ENCODE results near the gene MET. TPM values are rescaled to one million over a fixed set of nuclear protein-coding genes. Genes with fewer than 3 reads are reported as not detected.
A peak's percentile ranks its signal among the peaks of the same experiment; 100 is the strongest.

MET gene
- total and polyA plus RNA-seq, 2 of the 8 experiments (the other 6 are each of a cell fraction or from before 2014, with no cell fraction given): 3.5 to 12.9 TPM

DNA sequence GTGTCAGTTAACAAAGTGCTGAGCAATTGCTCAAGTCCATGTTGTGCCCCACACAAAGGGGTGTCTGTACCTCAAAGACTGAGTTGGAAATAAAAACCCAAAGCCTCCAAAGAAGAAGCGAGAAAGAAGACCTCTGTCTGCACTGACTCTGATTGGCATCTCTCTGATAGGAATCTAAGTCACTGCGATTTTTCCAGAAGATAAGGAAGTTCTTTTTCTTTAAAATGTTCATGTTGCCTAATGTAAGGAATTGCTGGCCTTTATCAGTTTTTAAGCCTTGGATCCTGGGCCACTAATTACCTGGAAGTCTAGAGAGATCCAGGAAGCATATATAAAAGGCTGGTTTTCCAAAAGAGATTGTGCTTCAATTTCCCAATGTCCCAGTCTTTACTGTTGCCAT is 24.1 kb upstream of the MET start:
- Histone ChIP-seq H3K23ac (ENCODE audit: insufficient read length) (no peak overlapping the region), H4K91ac (replicated peaks; ENCODE audit: insufficient read length, low read length) (no peak overlapping the region), H2BK20ac (ENCODE audit: low read length) (no peak overlapping the region), H3K79me2 (ENCODE audit: control insufficient read depth in 1 of 2, insufficient read depth in 2 of 2, low read length in 2 of 2) (no peaks in the 10 kb centered on the region), H2AK5ac (ENCODE audit: low read depth, low read length) (no peak overlapping the region), H3K27ac (ENCODE audit: low read depth, low read length) (no peak overlapping the region), H4K8ac (ENCODE audit: extremely low read depth, insufficient read depth, low read length) (no peak overlapping the region), H3K9me3 (ENCODE audit: insufficient read depth in 2 of 2, low read depth in 1 of 2, low read length in 1 of 2) (no peaks in the 10 kb centered on the region), H2BK12ac (ENCODE audit: low read depth, low read length) (no peak overlapping the region), H3K4me2 (ENCODE audit: insufficient read depth in 1 of 2, low read depth in 2 of 2, low read length in 2 of 2) (no peak overlapping the region), H3K4me1 (replicated peaks in 1 of 4; ENCODE audit: control insufficient read depth in 3 of 4, insufficient read depth in 4 of 4, low read length in 3 of 4) (no peaks in the 10 kb centered on the region), H2BK120ac (replicated peaks; ENCODE audit: low read depth, low read length) (no peak overlapping the region), H3K14ac (ENCODE audit: insufficient read length) (no peak overlapping the region), H2BK5ac (ENCODE audit: low read depth, low read length) (no peak overlapping the region), H3K23me2 (ENCODE audit: low read depth, low read length) (no peaks in the 10 kb centered on the region), H3K9ac (replicated peaks in 1 of 4; ENCODE audit: extremely low read depth in 1 of 4, low read depth in 3 of 4, low read length in 3 of 4) (no peak overlapping the region), H3K4ac (replicated peaks; ENCODE audit: insufficient read length, low read depth, low read length) (no peak overlapping the region), H2BK15ac (ENCODE audit: low read length) (no peak overlapping the region), H3K36me3 (ENCODE audit: control insufficient read depth in 2 of 4, insufficient read depth in 4 of 4, low read length in 3 of 4) (no peaks in the 10 kb centered on the region), H3K4me3 (ENCODE audit: extremely low read depth in 1 of 4, insufficient read depth in 2 of 4, low read depth in 3 of 4, low read length in 4 of 4) (no peak overlapping the region), H2AFZ (ENCODE audit: low read length) (peak overlapping the region; percentile 20; the same call in 1 of the 2 replicates), H3K79me1 (ENCODE audit: low read depth, low read length) (no peaks in the 10 kb centered on the region), H4K20me1 (replicated peaks in 1 of 2; ENCODE audit: control insufficient read depth in 1 of 2, insufficient read depth in 2 of 2, low read length in 2 of 2) (no peaks in the 10 kb centered on the region), H3K27me3 (replicated peaks in 1 of 4; ENCODE audit: control insufficient read depth in 3 of 4, extremely low read depth in 1 of 4, insufficient read depth in 3 of 4, low read length in 3 of 4) (no peaks in the 10 kb centered on the region), H4K5ac (ENCODE audit: insufficient read length, low read depth, low read length) (no peak overlapping the region), H3K56ac (replicated peaks; ENCODE audit: insufficient read length, low read depth, low read length) (no peak overlapping the region), H3K18ac (ENCODE audit: extremely low read depth, low read length) (no peak overlapping the region)
- WGBS, 2 experiments (ENCODE audit: extremely low coverage in 1 of 2, insufficient coverage in 1 of 2, insufficient read length in 1 of 2, insufficient replicate concordance in 2 of 2, low coverage in 1 of 2, low lambda C conversion rate in 2 of 2, missing lambda C conversion rate in 1 of 2): 83% methylated on average over 2 of the region's 2 CpGs; no CpG with 5 or more reads in 1 of the 2 experiments
- POLR2A ChIA-PET (ENCODE audit: partially characterized antibody): no interaction called here
- FAIRE-seq (no peak), DNase-seq (ENCODE audit: low read depth in 1 of 2, low spot score in 2 of 2) (no peak)
- no peak for TF ChIP-seq TAF7 (optimal IDR thresholded peaks at IDR 0.05; ENCODE audit: borderline replicate concordance, low read depth, low read length)
- no peak for TF ChIP-seq CREB1 (IDR thresholded peaks at IDR 0.05)
- TF ChIP-seq TCF12 (IDR thresholded peaks at IDR 0.05; ENCODE audit: low read depth, low read length): no peak
- CTCF ChIA-PET (ENCODE audit: partially characterized antibody): no interaction called here
